NCI-H524 treated with DMSO at 0.1 percent for 48 hours (cell line): ENCODE results near the gene PXK.

Experiments
- DNase-seq: peaks from one replicate; lab custom pipeline; 2025; lab: John Stamatoyannopoulos, UW

Gene PXK

GRCh38 chr3:58469096-58469495 is 136.4 kb downstream of the PXK start:
- peak; percentile 91 for DNase-seq

- DNase-seq: no peak
Measured at GRCh38 chr3:58470363-58471024, 137.8 kb downstream of the PXK start.

DNA sequence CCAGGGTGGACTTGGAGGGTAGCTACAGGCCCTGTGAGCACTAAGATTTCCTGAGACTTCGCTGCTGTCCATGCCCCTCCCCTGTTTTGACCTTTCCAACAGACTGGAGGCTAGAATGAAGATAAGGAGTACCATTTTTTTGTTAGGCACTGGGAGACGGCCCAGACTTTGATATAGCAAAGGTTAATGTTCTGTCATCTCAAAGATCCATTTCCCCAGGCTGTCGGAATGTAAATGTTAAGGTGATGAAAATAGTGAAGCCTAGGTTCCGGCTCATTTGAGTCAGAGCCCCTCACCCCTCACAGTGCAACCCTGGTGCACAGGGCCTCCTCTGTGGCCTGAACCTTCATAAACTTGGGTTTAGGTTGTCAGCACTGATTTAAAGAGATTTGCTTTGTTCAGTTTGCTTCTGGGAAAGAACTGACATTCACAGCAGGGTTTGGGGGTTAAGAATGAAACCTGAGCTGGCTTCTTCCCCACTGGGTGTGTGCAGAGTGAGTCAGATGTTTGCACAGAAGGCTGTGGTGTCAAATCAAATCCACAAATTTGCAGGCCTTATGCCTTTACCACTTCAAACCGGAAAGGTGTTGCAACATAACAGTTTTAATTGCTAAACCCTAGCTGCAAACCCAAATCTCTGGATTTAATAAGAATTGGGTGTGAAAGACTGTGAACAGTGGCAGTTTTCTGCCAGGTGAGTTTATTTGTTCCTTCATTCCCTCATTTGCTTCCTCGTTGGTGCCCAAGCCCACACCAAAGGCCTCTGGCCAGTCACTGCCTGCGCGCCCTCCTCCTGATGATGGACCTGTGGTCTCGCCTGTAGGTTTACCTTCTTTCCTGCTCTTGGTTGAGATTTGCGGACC is 138.6 kb downstream of the PXK start:
- peak; percentile 68 for DNase-seq

GRCh38 chr3:58473275-58473674 is 140.6 kb downstream of the PXK start:
- no peak for DNase-seq

GRCh38 chr3:58474348-58474911 is 141.7 kb downstream of the PXK start:
- peak; percentile 41 for DNase-seq

- DNase-seq: no peak
Measured at GRCh38 chr3:58474967-58475578, 142.4 kb downstream of the PXK start.
